GM12878 (cell line): Measurements from ENCODE around the gene IGFL3. TPM values are rescaled to one million over a fixed set of nuclear protein-coding genes. Genes with fewer than 3 reads are reported as not detected.

Experiments
- ATAC-seq: fragments of 200-7000 bp; cut with Tn5 transposase; 3 replicates; pipeline ENCODE4 v1.9.1; 2020; ENCODE audit warnings: mild to moderate bottlenecking, moderate library complexity
- BruUV-seq: library from RNA; stranded (reverse); fragments of 400-500 nt; replicated peaks from 2 replicates; lab custom pipeline; 2021; lab: Mats Ljungman, UMichigan
- CTCF ChIA-PET: fragments of 300-600 bp; sonication (Branson Sonifier 250); formaldehyde crosslinking; extraction: SDS; loops from one replicate; lab custom pipeline; 2021; ENCODE audit warnings: inconsistent platforms; lab: Yijun Ruan, JAX
- POLR2A ChIA-PET: fragments of 350-600 bp; formaldehyde crosslinking; extraction: SDS; loops from one replicate; lab custom pipeline; 2021; ENCODE audit warnings: inconsistent platforms; lab: Charles Lee
- RAD21 ChIA-PET: fragments of 300-600 bp; sonication (Branson Sonifier 250); formaldehyde crosslinking; loops from one replicate; lab custom pipeline; 2023; ENCODE audit warnings: antibody characterized with exemption; ENCODE audit not compliant: unreplicated experiment; lab: Charles Lee
- SMC1A ChIA-PET: fragments of 300-600 bp; sonication (Branson Sonifier 250); formaldehyde crosslinking; loops from one replicate; lab custom pipeline; 2023; ENCODE audit not compliant: unreplicated experiment, uncharacterized antibody; lab: Charles Lee
- DNase-seq: peaks from one replicate; pipeline ENCODE4 v3.0.0-alpha.2; 2011; ENCODE audit warnings: low read depth, low spot score
- FAIRE-seq: peaks from 3 replicates; lab custom pipeline; 2011; peaks lifted over from hg19 to GRCh38; lab: Jason Lieb, UNC
- H2AFZ ChIP-seq: 2 replicates; pipeline ENCODE4 v1.6.0; 2011; ENCODE audit warnings: low read depth, low read length, control low read depth; ENCODE audit not compliant: control insufficient read depth
- H3K27ac ChIP-seq: 2 replicates; pipeline ENCODE4 v1.5.1; 2011; ENCODE audit warnings: control low read depth; ENCODE audit not compliant: control insufficient read depth, insufficient read depth
- H3K27me3 ChIP-seq, 2 experiments: replicated peaks in 1 of 2; 2 replicates each; pipeline versions ENCODE4 v1.6.0 to v1.6.1; 2011; ENCODE audit warnings: low read length in 1 of 2; ENCODE audit not compliant: control insufficient read depth in 2 of 2, insufficient read depth in 2 of 2
- H3K36me3 ChIP-seq, 2 experiments: 2 replicates each; pipeline ENCODE4 v1.5.1; 2011; ENCODE audit warnings: low read length in 1 of 2; ENCODE audit not compliant: control insufficient read depth in 2 of 2, insufficient read depth in 2 of 2
- H3K4me1 ChIP-seq: 2 replicates; pipeline ENCODE4 v1.6.1; 2011; ENCODE audit warnings: mild to moderate bottlenecking, low read length, moderate library complexity, mixed read lengths; ENCODE audit not compliant: control insufficient read depth, insufficient read depth
- H3K4me2 ChIP-seq: 2 replicates; pipeline ENCODE4 v1.6.0; 2011; ENCODE audit warnings: control low read depth; ENCODE audit not compliant: control insufficient read depth, insufficient read depth
- H3K4me3 ChIP-seq: fragments of 200-600 bp; sonication (generic); 2 replicates; pipeline ENCODE4 v1.5.1; 2016
- H3K79me2 ChIP-seq: 2 replicates; pipeline ENCODE4 v1.6.0; 2011; ENCODE audit warnings: low read length; ENCODE audit not compliant: control insufficient read depth, insufficient read depth
- H3K9ac ChIP-seq: 2 replicates; pipeline ENCODE4 v1.8.0; 2011; ENCODE audit warnings: low read length, control low read depth, mixed read lengths; ENCODE audit not compliant: control insufficient read depth, insufficient read depth
- H3K9me3 ChIP-seq: replicated peaks from 3 replicates; pipeline ENCODE4 v1.5.1; 2011; ENCODE audit warnings: mild to moderate bottlenecking, low read length; ENCODE audit not compliant: control insufficient read depth, insufficient read depth
- H4K20me1 ChIP-seq: 2 replicates; pipeline ENCODE4 v1.6.0; 2011; ENCODE audit not compliant: control insufficient read depth, insufficient read depth
- ATF7 ChIP-seq: fragments of 450-650 bp; IDR thresholded peaks from 2 replicates; pipeline ENCODE4 v1.6.1; 2016; ENCODE audit warnings: low read depth, mild to moderate bottlenecking
- BHLHE40 ChIP-seq, 2 experiments: fragments of 450-650 bp in 1 of 2; IDR thresholded peaks; 2 replicates each; pipeline ENCODE4 v1.6.1; 2011 to 2017; ENCODE audit warnings: low read depth in 2 of 2, borderline replicate concordance in 1 of 2, improper control_type of control experiment in 1 of 2, low read length in 1 of 2, mild to moderate bottlenecking in 1 of 2
- IRF3 ChIP-seq: fragments of 450-650 bp; IDR thresholded peaks from 2 replicates; pipeline ENCODE4 v1.6.1; 2014; ENCODE audit warnings: mild to moderate bottlenecking
- SMAD5 ChIP-seq: IDR thresholded peaks from 2 replicates; pipeline ENCODE4 v1.6.1; 2016; ENCODE audit warnings: antibody characterized with exemption, low read depth
- SMC3 ChIP-seq: IDR thresholded peaks from 2 replicates; pipeline ENCODE4 v1.6.1; 2011; ENCODE audit warnings: low read length, improper control_type of control experiment, borderline replicate concordance
- SRF ChIP-seq, 2 experiments: IDR thresholded peaks; 2 replicates each; pipeline ENCODE4 v1.6.1; 2011; ENCODE audit warnings: low read depth in 2 of 2, low read length in 2 of 2, mild to moderate bottlenecking in 1 of 2, moderate library complexity in 1 of 2
- TCF3 ChIP-seq: IDR thresholded peaks from 2 replicates; pipeline ENCODE4 v1.6.1; 2012; ENCODE audit warnings: low read depth, mild to moderate bottlenecking, low read length, borderline replicate concordance; ENCODE audit not compliant: insufficient read depth
- ZBED1 ChIP-seq: IDR thresholded peaks from 2 replicates; pipeline ENCODE4 v1.6.1; 2016; ENCODE audit warnings: borderline replicate concordance
- ZBTB40 ChIP-seq: fragments of 450-650 bp; IDR thresholded peaks from 2 replicates; pipeline ENCODE4 v1.6.1; 2016; ENCODE audit warnings: mild to moderate bottlenecking, moderate library complexity, borderline replicate concordance
- WGBS: methylation state at CpG from one replicate; pipeline ENCODE4 v1.1.6; 2016; ENCODE audit warnings: low lambda C conversion rate; ENCODE audit not compliant: insufficient replicate concordance, insufficient coverage; ENCODE audit errors: missing lambda C conversion rate; 5-methylcytosine and 5-hydroxymethylcytosine counted together
- in situ Hi-C: fragments of 300-500 bp; cut with MboI; formaldehyde crosslinking; loops from 9 replicates; pipeline ENCODE4 v1.14.3; 2018; ENCODE audit warnings: mixed read lengths
- intact Hi-C: fragments of 100-400 bp; cut with micrococcal nuclease; formaldehyde crosslinking; loops from one replicate; pipeline ENCODE4 v1.14.2; 2022; ENCODE audit not compliant: unreplicated experiment
- polyA plus RNA-seq, 11 experiments: library from polyadenylated mRNA; depleted of rRNA in 4 of 11; unstranded in 6 of 11; stranded (reverse) in 5 of 11; fragments of >200 nt; fragmentation: Nextera tagmentation in 4 of 11; fragmentation: Illumina TruSeq in 1 of 11; extraction: Ambion mirVana in 4 of 11; extraction: Trizol in 1 of 11; gene quantifications; 1 replicate in 1 of 11; 2 replicates in 10 of 11; pipeline versions ENCODE4 v1.2.1 to v1.2.3, GENCODE V29; 2011 to 2016; ENCODE audit warnings: inconsistent platforms in 2 of 11, missing spikeins in 2 of 11, low read depth in 1 of 11
- total RNA-seq, 4 experiments: library from RNA; depleted of rRNA in 3 of 4; stranded (reverse); fragments of >200 nt in 3 of 4; fragmentation: Illumina TruSeq in 1 of 4; extraction: Trizol in 1 of 4; gene quantifications; 2 replicates each; pipeline versions ENCODE4 v1.2.1 to v1.2.3, GENCODE V29; 2013 to 2021

Gene IGFL3
- total and polyA plus RNA-seq, 10 of the 15 experiments (the other 5 are each of a cell fraction or from before 2014, with no cell fraction given), result not detected

GRCh38 chr19:46133101-46133627 lies 8.7 kb upstream of the IGFL3 start:
- POLR2A ChIA-PET, result interaction anchor here (0.6 kb wide), 1 partner anchor 849 kb away, joined by 3 read pairs; no protein-coding TSS in a partner anchor
- WGBS, result 35% methylated on average over 6 of the region's 6 CpGs
- no peaks in the 10 kb centered on the region for H3K79me2 ChIP-seq
- TF ChIP-seq SRF (IDR thresholded peaks at IDR 0.05; ENCODE audit: low read depth in 2 of 2, low read length in 2 of 2) (0 out of 4 replicates have a peak, but pooled peaks of 1 of the 2 experiments have one; percentile 55), SMAD5 (0 out of 2 replicates have a peak, but pooled peaks have one; percentile 29), ATF7 (0 out of 2 replicates have a peak, but pooled peaks have one; percentile 17), ZBED1 (no peak)
- TF ChIP-seq, all 136 proteins: peak for 3
- in situ Hi-C loops, result no loop called here
- H2AFZ ChIP-seq, result peak overlapping the region; percentile 65
- ChIA-PET CTCF (no interaction called here), SMC1A (interaction anchor here (1.5 kb wide), 1 partner anchor 18 kb away, joined by 7 read pairs; no protein-coding TSS in a partner anchor), RAD21 (no interaction called here)
- H3K27me3 ChIP-seq, result no peaks in the 10 kb centered on the region; a peak in 1 of 4 replicates
- no peak overlapping the region for H3K4me3 ChIP-seq
- no peak overlapping the region; the same call in 1 of the 2 replicates for H3K27ac ChIP-seq
- no peak overlapping the region for H3K4me2 ChIP-seq
- H3K4me1 ChIP-seq, result peaks cover 3% of the 10 kb centered on the region; the same call in 1 of the 2 replicates
- no TSS peak for BruUV-seq
- ATAC-seq (no peak), DNase-seq (peak; percentile 24), FAIRE-seq (no peak)
- H3K9ac ChIP-seq, result no peak overlapping the region
- intact Hi-C loops, result no loop called here
- peaks cover 2% of the 10 kb centered on the region; the same call in 2 of the 3 replicates for H3K9me3 ChIP-seq
- H4K20me1 ChIP-seq, result no peaks in the 10 kb centered on the region; the same call in 1 of the 2 replicates
- H3K36me3 ChIP-seq, result no peaks in the 10 kb centered on the region

- H3K79me2 ChIP-seq, result no peaks in the 10 kb centered on the region
- 29% methylated on average over 4 of the region's 4 CpGs for WGBS
- H3K9me3 ChIP-seq, result peaks cover 2% of the 10 kb centered on the region; the same call in 2 of the 3 replicates
- CTCF ChIA-PET, result no interaction called here
- no peak for DNase-seq
- intact Hi-C loops, result no loop called here
- no peak for FAIRE-seq
- H3K9ac ChIP-seq, result no peak overlapping the region
- POLR2A ChIA-PET, result no interaction called here
- SMC1A ChIA-PET, result no interaction called here
- no peaks in the 10 kb centered on the region; a peak in 1 of 4 replicates for H3K27me3 ChIP-seq
- RAD21 ChIA-PET, result no interaction called here
- in situ Hi-C loops, result no loop called here
- peaks cover 3% of the 10 kb centered on the region; the same call in 1 of the 2 replicates for H3K4me1 ChIP-seq
- ATAC-seq, result no peak
- no peaks in the 10 kb centered on the region for H3K36me3 ChIP-seq
- no peak overlapping the region for H3K4me3 ChIP-seq
- no peak overlapping the region for H3K4me2 ChIP-seq
- BruUV-seq, result no TSS peak
- H2AFZ ChIP-seq, result no peak overlapping the region
- no peaks in the 10 kb centered on the region; the same call in 1 of the 2 replicates for H4K20me1 ChIP-seq
- TF ChIP-seq BHLHE40 (IDR thresholded peaks at IDR 0.05; ENCODE audit: borderline replicate concordance in 1 of 2, low read depth in 2 of 2, low read length in 1 of 2), result 0 out of 4 replicates have a peak, but pooled peaks of 1 of the 2 experiments have one; percentile 11
- TF ChIP-seq ZBTB40, result no peak
- TF ChIP-seq SMC3, result no peak
- TF ChIP-seq TCF3, result no peak
- TF ChIP-seq IRF3, result no peak
- no peak overlapping the region; the same call in 1 of the 2 replicates for H3K27ac ChIP-seq
Observed at GRCh38 chr19:46132508-46133100, 8.1 kb upstream of the IGFL3 start.
